C4-2B (cell line): ENCODE measurements around the gene GATC.

Experiments
- H3K27ac ChIP-seq: fragments of 450-650 bp; 2 replicates; pipeline ENCODE4 v1.5.1; 2017
- ZFX ChIP-seq: fragments of 450-650 bp; IDR thresholded peaks from 2 replicates; pipeline ENCODE4 v1.6.1; 2017
- TF ChIP-seq, protein P1 (sequence below): fragments of 450-650 bp; conservative IDR thresholded peaks from 2 replicates; pipeline ENCODE4 v1.5.1; 2017; ENCODE audit warnings: mild to moderate bottlenecking

GATC gene

GRCh38 chr12:120421701-120422100 is 24.5 kb upstream of the GATC start:
- TF ChIP-seq ZFX: no peak
- TF ChIP-seq, protein P1, sequence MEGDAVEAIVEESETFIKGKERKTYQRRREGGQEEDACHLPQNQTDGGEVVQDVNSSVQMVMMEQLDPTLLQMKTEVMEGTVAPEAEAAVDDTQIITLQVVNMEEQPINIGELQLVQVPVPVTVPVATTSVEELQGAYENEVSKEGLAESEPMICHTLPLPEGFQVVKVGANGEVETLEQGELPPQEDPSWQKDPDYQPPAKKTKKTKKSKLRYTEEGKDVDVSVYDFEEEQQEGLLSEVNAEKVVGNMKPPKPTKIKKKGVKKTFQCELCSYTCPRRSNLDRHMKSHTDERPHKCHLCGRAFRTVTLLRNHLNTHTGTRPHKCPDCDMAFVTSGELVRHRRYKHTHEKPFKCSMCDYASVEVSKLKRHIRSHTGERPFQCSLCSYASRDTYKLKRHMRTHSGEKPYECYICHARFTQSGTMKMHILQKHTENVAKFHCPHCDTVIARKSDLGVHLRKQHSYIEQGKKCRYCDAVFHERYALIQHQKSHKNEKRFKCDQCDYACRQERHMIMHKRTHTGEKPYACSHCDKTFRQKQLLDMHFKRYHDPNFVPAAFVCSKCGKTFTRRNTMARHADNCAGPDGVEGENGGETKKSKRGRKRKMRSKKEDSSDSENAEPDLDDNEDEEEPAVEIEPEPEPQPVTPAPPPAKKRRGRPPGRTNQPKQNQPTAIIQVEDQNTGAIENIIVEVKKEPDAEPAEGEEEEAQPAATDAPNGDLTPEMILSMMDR: no peak
- H3K27ac ChIP-seq: no peak overlapping the region

DNA sequence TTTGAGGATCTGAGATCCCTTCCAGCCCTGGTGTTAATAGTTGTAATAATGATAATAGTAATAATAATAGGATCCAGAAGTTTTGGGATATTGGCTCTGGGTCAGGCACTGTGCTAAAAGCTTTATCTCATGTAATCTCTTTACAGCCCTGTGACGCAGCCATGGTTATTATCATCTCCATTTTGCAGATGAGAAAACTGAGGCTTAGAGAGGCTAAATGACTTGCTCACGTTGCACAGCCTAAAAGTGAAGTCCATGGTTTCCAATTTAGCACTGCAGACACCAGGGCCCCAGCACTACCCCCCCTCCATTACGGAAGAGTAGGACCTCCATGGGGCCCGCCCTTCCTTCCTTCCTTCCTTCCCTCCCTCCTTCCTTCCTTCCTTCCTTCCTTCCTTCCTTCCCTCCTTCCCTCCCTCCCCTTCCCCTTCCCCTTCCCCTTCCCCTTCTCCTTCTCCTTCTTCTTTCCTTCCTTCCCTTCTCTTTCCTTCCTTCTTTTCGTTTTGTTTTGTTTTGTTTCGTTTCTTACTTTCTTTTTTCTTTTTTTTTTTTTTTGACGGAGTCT is 23.3 kb upstream of the GATC start:
- TF ChIP-seq ZFX: no peak
- TF ChIP-seq, protein P1: no peak
- H3K27ac ChIP-seq: no peak overlapping the region

DNA sequence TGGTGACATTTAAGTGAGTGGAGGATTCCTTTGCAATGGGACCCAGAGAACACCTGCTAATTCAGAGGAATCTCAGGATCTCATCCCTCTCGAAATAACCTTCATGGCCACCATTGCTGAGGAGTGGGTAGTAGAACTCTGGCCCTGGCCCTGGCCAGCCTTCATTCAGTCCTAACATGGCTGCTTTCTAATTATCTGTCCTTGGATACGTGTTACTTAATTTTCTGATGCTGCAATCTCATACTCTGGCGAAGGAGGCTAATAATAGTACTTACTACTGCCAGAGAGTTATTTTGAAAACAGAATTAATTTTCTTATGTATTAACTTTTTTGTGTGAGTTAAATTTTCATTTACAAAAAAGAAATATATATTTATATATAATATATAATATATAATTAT is 20.4 kb upstream of the GATC start:
- no peak overlapping the region for H3K27ac ChIP-seq
- TF ChIP-seq, protein P1: no peak
- TF ChIP-seq ZFX: no peak

DNA sequence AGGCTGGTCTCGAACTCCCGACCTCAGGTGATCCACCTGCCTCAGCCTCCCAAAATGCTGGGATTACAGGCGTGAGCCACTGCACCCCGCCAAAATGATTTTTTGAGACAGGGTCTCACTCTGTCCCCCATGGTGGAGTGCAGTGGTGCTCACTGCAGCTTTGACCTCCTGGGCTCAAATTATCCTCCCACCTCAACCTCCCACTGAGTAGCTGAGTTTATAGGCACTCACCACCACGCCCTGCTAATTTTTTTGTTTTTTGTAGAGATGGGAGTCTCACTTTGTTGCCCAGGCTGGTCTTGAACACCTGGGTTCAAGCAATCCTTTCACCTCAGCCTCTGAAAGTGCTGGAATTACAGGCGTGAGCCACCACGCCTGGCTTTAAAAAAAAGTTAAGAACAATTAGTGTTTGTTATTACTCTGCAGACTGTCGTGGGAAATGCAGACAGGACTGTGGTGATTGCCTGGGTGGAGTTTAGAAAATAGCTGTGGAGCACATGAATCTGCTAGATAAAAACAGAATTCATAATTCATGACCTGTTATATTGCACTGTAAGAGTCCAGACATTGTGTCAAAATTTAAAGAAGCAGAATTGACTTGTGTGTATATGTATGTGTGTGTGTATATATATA is 17.5 kb upstream of the GATC start:
- TF ChIP-seq, protein P1: no peak
- TF ChIP-seq ZFX: no peak

GRCh38 chr12:120429368-120429767 is 16.9 kb upstream of the GATC start:
- H3K27ac ChIP-seq: no peak overlapping the region
- TF ChIP-seq ZFX: no peak
- TF ChIP-seq, protein P1: no peak

More for the DNA sequence above, 17.5 kb upstream of the GATC start:
- no peak overlapping the region for H3K27ac ChIP-seq

DNA sequence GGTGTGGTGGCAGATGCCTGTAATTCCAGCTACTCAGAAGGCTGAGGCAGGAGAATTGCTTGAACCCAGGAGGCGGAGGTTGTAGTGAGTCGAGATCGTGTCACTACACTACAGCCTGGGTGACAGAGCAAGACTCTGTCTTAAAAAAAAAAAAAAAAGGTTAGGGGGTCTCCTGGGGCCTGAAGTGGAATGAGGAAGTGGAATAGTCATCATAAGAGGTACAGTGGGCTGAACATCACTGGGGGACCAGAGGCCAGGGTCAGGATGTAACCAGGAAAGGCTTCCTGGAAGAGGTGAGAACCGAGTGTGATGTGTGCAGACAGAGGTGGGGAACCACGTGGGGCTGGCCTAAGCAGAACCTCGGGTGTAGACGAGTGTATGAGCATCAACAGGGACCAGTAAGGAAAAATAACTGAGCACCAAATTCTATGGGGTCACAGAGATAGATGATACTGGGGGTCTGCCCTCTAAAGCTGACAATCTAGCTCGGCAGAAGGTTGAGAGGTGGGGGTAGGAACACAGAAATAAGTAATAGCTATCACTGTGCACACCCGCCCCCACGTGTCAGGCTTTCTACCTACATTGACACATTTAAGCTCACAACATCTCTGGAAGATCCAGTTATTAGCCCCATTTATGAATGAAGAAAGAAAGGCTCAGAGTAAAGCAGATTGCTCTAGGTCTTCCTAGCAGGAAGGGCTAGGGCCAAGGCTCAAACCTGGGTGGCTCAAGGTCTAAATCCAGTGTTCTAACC is 13.3 kb upstream of the GATC start:
- TF ChIP-seq, protein P1: no peak
- no peak for TF ChIP-seq ZFX
- no peak overlapping the region for H3K27ac ChIP-seq
